Measurements from ENCODE around the gene C1orf116.

- TF ChIP-seq OSR1 (CRISPR knock-in tag; IDR thresholded peaks at IDR 0.05) (no peak), CSRNP3 (CRISPR knock-in tag; IDR thresholded peaks at IDR 0.05) (no peak), ISL1 (CRISPR knock-in tag; IDR thresholded peaks at IDR 0.05) (no peak), ZFP3 (CRISPR knock-in tag; IDR thresholded peaks at IDR 0.05) (no peak), ZC3H10 (CRISPR knock-in tag; IDR thresholded peaks at IDR 0.05) (no peak), RARB (CRISPR knock-in tag; IDR thresholded peaks at IDR 0.05) (no peak), ESRRG (CRISPR knock-in tag; IDR thresholded peaks at IDR 0.05) (no peak)
- TF ChIP-seq, protein P1, sequence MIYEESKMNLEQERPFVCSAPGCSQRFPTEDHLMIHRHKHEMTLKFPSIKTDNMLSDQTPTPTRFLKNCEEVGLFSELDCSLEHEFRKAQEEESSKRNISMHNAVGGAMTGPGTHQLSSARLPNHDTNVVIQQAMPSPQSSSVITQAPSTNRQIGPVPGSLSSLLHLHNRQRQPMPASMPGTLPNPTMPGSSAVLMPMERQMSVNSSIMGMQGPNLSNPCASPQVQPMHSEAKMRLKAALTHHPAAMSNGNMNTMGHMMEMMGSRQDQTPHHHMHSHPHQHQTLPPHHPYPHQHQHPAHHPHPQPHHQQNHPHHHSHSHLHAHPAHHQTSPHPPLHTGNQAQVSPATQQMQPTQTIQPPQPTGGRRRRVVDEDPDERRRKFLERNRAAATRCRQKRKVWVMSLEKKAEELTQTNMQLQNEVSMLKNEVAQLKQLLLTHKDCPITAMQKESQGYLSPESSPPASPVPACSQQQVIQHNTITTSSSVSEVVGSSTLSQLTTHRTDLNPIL (CRISPR knock-in tag; IDR thresholded peaks at IDR 0.05; ENCODE audit: low read depth) = no peak
These were observed 44.5 kb upstream of the C1orf116 start for GRCh38 chr1:207077012-207077411.

All from SK-N-SH treated with all-trans-retinoic acid at 6 μM for 48 hours (cell line).